22Rv1 (cell line): ENCODE results near the gene ARL6IP5.

Experiments
- ZFX ChIP-seq: fragments of 450-650 bp; IDR thresholded peaks from 2 replicates; pipeline ENCODE4 v1.6.1; 2017; ENCODE audit warnings: antibody characterized with exemption, borderline replicate concordance
- TF ChIP-seq, protein P1 (sequence below): fragments of 450-650 bp; IDR thresholded peaks from 2 replicates; pipeline ENCODE4 v1.5.1; 2017; ENCODE audit warnings: mild to moderate bottlenecking

DNA sequence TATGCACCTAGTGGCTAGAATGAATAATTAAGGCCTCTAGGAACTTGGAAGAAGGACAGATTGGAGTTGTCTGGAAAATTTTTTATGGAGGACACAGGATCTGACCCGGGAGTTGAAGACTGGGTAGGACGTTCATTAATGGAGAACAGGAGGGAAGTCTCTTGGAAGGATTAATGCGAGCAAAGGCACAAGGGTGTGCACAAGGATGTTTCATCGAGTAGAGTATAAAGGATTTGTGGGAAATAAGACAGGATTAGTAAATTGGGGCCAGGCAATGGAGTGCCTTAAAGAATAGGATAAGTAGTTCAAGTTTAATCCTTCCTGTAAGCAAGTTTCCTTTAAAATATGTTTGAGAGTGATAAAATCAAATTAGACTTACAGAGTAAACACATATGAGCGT is 23.1 kb downstream of the ARL6IP5 start:
- TF ChIP-seq, protein P1, sequence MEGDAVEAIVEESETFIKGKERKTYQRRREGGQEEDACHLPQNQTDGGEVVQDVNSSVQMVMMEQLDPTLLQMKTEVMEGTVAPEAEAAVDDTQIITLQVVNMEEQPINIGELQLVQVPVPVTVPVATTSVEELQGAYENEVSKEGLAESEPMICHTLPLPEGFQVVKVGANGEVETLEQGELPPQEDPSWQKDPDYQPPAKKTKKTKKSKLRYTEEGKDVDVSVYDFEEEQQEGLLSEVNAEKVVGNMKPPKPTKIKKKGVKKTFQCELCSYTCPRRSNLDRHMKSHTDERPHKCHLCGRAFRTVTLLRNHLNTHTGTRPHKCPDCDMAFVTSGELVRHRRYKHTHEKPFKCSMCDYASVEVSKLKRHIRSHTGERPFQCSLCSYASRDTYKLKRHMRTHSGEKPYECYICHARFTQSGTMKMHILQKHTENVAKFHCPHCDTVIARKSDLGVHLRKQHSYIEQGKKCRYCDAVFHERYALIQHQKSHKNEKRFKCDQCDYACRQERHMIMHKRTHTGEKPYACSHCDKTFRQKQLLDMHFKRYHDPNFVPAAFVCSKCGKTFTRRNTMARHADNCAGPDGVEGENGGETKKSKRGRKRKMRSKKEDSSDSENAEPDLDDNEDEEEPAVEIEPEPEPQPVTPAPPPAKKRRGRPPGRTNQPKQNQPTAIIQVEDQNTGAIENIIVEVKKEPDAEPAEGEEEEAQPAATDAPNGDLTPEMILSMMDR, result no peak
- TF ChIP-seq ZFX, result no peak
